Measurements from ENCODE around the gene WFDC6.
"Not testable (repeated sequence)": the region's sequence is repeated elsewhere in the genome, so short reads cannot be mapped to it uniquely, and the experiment has no call there.

GRCh38 chr20:45569650-45570049 is 30.4 kb upstream of the WFDC6 start:
- not testable (repeated sequence) for TF ChIP-seq POLR2A, CTCF (IDR thresholded peaks at IDR 0.05)

Measured in right lobe of liver (tissue), 4 donors.